Omental fat pad (tissue), 4 donors: ENCODE measurements around the gene GKN1. TPM values are rescaled to one million over a fixed set of nuclear protein-coding genes. Genes with fewer than 3 reads are reported as not detected.
"Not testable (repeated sequence)": the region's sequence is repeated elsewhere in the genome, so short reads cannot be mapped to it uniquely, and the experiment has no call there.

Source experiments
- ATAC-seq: fragments of 150-250 bp; one replicate; pipeline ENCODE4 v1.9.1; 2016; ENCODE audit warnings: mild to moderate bottlenecking, moderate library complexity; ENCODE audit not compliant: low FRiP score
- DNase-seq: peaks from one replicate; pipeline ENCODE4 v3.0.0-alpha.2; 2019; ENCODE audit warnings: low spot score
- CTCF ChIP-seq, 3 donors: fragments of 450-650 bp; IDR thresholded peaks; one replicate each; pipeline ENCODE4 v1.5.1; 2016 to 2017; ENCODE audit warnings: antibody characterized with exemption in 3 of 3, mild to moderate bottlenecking in 3 of 3, moderate library complexity in 2 of 3
- total RNA-seq, 4 donors: library from RNA; depleted of rRNA; stranded (reverse); fragments of >200 nt; gene quantifications; one replicate each; pipeline ENCODE4 v1.1.0, GENCODE V29; 2016

Gene GKN1
- total RNA-seq, 4 donors from 2014 or later, result not detected

- DNase-seq (no peak), ATAC-seq (no peak)
- no peak for TF ChIP-seq CTCF (IDR thresholded peaks at IDR 0.05)
Measured at GRCh38 chr2:68942827-68943226, 31.6 kb upstream of the GKN1 start.

GRCh38 chr2:68943581-68944568 is 30.6 kb upstream of the GKN1 start:
- DNase-seq, result peak; percentile 31
- peak in 1 of 3 donors; percentile 34 for TF ChIP-seq CTCF (IDR thresholded peaks at IDR 0.05)
- ATAC-seq, result peak; percentile 70

GRCh38 chr2:68946117-68946516 is 28.3 kb upstream of the GKN1 start:
- DNase-seq, result no peak
- TF ChIP-seq CTCF (IDR thresholded peaks at IDR 0.05), result no peak
- ATAC-seq, result no peak

GRCh38 chr2:68948710-68949109 is 25.7 kb upstream of the GKN1 start:
- TF ChIP-seq CTCF (IDR thresholded peaks at IDR 0.05), result no peak
- DNase-seq (no peak), ATAC-seq (no peak)

- DNase-seq (no peak), ATAC-seq (no peak)
- no peak for TF ChIP-seq CTCF (IDR thresholded peaks at IDR 0.05)
Measured at GRCh38 chr2:68951899-68952298, 22.5 kb upstream of the GKN1 start.

- no peak for TF ChIP-seq CTCF (IDR thresholded peaks at IDR 0.05)
- ATAC-seq (no peak), DNase-seq (no peak)
Measured at GRCh38 chr2:68952887-68953521, 21.4 kb upstream of the GKN1 start, which contains the start of gene GKN2. TSS of gene GKN2 (minus strand) at chr2:68952893. CDS start at chr2:68952861, 32 bp downstream.

- not testable (repeated sequence) for ATAC-seq
Measured at GRCh38 chr2:68955432-68955831, 19.0 kb upstream of the GKN1 start.

More at GRCh38 chr2:68955432-68955831, 19.0 kb upstream of the GKN1 start:
- DNase-seq, result not testable (repeated sequence)
